ENCODE results near the gene RSU1.

Gene RSU1

GRCh38 chr10:16581202-16581601, 236.0 kb downstream of the RSU1 start:
- Mint-ChIP-seq H3K27me3 (peaks cover 21% of the 10 kb centered on the region), H3K36me3 (peaks cover 2% of the 10 kb centered on the region), H3K9me3 (ENCODE audit: low read depth) (peaks cover 6% of the 10 kb centered on the region), H3K27ac (no peak overlapping the region), H3K4me3 (no peak overlapping the region), H3K4me1 (ENCODE audit: low read depth) (no peaks in the 10 kb centered on the region)

GRCh38 chr10:16570731-16571130, 246.5 kb downstream of the RSU1 start:
- Mint-ChIP-seq H3K4me3 (no peak overlapping the region), H3K9me3 (ENCODE audit: low read depth) (no peaks in the 10 kb centered on the region), H3K36me3 (no peaks in the 10 kb centered on the region), H3K4me1 (ENCODE audit: low read depth) (no peaks in the 10 kb centered on the region), H3K27me3 (peaks cover 23% of the 10 kb centered on the region), H3K27ac (no peak overlapping the region)

GRCh38 chr10:16566202-16566805, 250.9 kb downstream of the RSU1 start:
- Mint-ChIP-seq H3K4me1 (ENCODE audit: low read depth) (no peaks in the 10 kb centered on the region), H3K27ac (no peak overlapping the region), H3K9me3 (ENCODE audit: low read depth) (no peaks in the 10 kb centered on the region), H3K4me3 (no peak overlapping the region), H3K27me3 (peaks cover 20% of the 10 kb centered on the region), H3K36me3 (peaks cover 3% of the 10 kb centered on the region)

GRCh38 chr10:16565604-16566003, 251.6 kb downstream of the RSU1 start:
- H3K4me1 Mint-ChIP-seq (ENCODE audit: low read depth): no peaks in the 10 kb centered on the region
- H3K9me3 Mint-ChIP-seq (ENCODE audit: low read depth): no peaks in the 10 kb centered on the region
- H3K27ac Mint-ChIP-seq: no peak overlapping the region
- H3K27me3 Mint-ChIP-seq: peaks cover 22% of the 10 kb centered on the region
- H3K4me3 Mint-ChIP-seq: no peak overlapping the region
- peaks cover 3% of the 10 kb centered on the region for H3K36me3 Mint-ChIP-seq

- Mint-ChIP-seq H3K27ac (no peak overlapping the region), H3K27me3 (peaks cover 20% of the 10 kb centered on the region), H3K4me1 (ENCODE audit: low read depth) (no peaks in the 10 kb centered on the region), H3K4me3 (no peak overlapping the region), H3K9me3 (ENCODE audit: low read depth) (no peaks in the 10 kb centered on the region), H3K36me3 (peaks cover 5% of the 10 kb centered on the region)
These were observed 254.3 kb downstream of the RSU1 start for GRCh38 chr10:16562891-16563290.

- Mint-ChIP-seq H3K4me1 (ENCODE audit: low read depth) (no peaks in the 10 kb centered on the region), H3K36me3 (peaks cover 2% of the 10 kb centered on the region), H3K27ac (no peak overlapping the region), H3K27me3 (peaks cover 13% of the 10 kb centered on the region), H3K9me3 (ENCODE audit: low read depth) (peaks cover 3% of the 10 kb centered on the region), H3K4me3 (no peak overlapping the region)
These were observed 257.9 kb downstream of the RSU1 start for GRCh38 chr10:16559236-16559773.

- Mint-ChIP-seq H3K27me3 (peaks cover 10% of the 10 kb centered on the region), H3K36me3 (no peaks in the 10 kb centered on the region), H3K4me3 (no peak overlapping the region), H3K9me3 (ENCODE audit: low read depth) (no peaks in the 10 kb centered on the region), H3K4me1 (ENCODE audit: low read depth) (peaks cover 1% of the 10 kb centered on the region), H3K27ac (no peak overlapping the region)
These were observed 269.3 kb downstream of the RSU1 start for GRCh38 chr10:16547973-16548372.

GRCh38 chr10:16545116-16545736, 272.0 kb downstream of the RSU1 start:
- peaks cover 1% of the 10 kb centered on the region for H3K4me1 Mint-ChIP-seq (ENCODE audit: low read depth)
- H3K4me3 Mint-ChIP-seq: no peak overlapping the region
- no peaks in the 10 kb centered on the region for H3K36me3 Mint-ChIP-seq
- no peaks in the 10 kb centered on the region for H3K9me3 Mint-ChIP-seq (ENCODE audit: low read depth)
- peaks cover 11% of the 10 kb centered on the region for H3K27me3 Mint-ChIP-seq
- peak overlapping the region; percentile 0 for H3K27ac Mint-ChIP-seq

GRCh38 chr10:16544591-16544990, 272.6 kb downstream of the RSU1 start:
- Mint-ChIP-seq H3K27ac (no peak overlapping the region), H3K27me3 (peaks cover 13% of the 10 kb centered on the region), H3K4me3 (no peak overlapping the region), H3K4me1 (ENCODE audit: low read depth) (peaks cover 1% of the 10 kb centered on the region), H3K36me3 (no peaks in the 10 kb centered on the region), H3K9me3 (ENCODE audit: low read depth) (no peaks in the 10 kb centered on the region)

GRCh38 chr10:16544099-16544498, 273.1 kb downstream of the RSU1 start:
- Mint-ChIP-seq H3K9me3 (ENCODE audit: low read depth) (no peaks in the 10 kb centered on the region), H3K27ac (no peak overlapping the region), H3K36me3 (no peaks in the 10 kb centered on the region), H3K4me3 (no peak overlapping the region), H3K4me1 (ENCODE audit: low read depth) (peaks cover 1% of the 10 kb centered on the region), H3K27me3 (peaks cover 15% of the 10 kb centered on the region)

Data from activated naive CD8-positive, alpha-beta T cell (primary cell).